GM19035 (cell line): ENCODE results near the gene SPINDOC.
A peak's percentile ranks its signal among the peaks of the same experiment; 100 is the strongest.
"Not testable (repeated sequence)": the region's sequence is repeated elsewhere in the genome, so short reads cannot be mapped to it uniquely, and the experiment has no call there.

Experiments used
- ATAC-seq: cut with Tn5 transposase; IDR thresholded peaks from one replicate; pipeline ENCODE4 v1.9.1; 2021; ENCODE audit not compliant: unreplicated experiment

The SPINDOC gene

DNA sequence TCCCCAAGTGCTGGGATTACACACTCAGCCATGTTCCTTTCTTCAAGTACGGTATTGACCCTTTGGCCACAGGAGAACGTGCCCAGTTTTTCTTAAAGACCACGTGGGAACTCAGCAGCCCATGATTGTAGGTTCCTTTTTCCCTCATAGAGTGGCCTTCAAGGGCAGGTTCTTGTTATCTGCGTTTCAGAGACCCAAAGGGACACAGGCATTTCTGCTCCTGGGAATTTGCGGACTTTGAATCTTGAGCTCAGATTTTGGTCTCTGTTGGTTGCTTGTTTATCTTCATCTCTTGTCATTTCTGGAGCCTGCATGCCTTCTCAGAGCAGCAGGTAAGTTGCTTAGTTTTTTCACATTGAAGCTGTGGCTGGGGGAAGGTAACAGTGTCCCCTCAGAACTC lies 37.7 kb downstream of the SPINDOC start:
- ATAC-seq, result no peak

DNA sequence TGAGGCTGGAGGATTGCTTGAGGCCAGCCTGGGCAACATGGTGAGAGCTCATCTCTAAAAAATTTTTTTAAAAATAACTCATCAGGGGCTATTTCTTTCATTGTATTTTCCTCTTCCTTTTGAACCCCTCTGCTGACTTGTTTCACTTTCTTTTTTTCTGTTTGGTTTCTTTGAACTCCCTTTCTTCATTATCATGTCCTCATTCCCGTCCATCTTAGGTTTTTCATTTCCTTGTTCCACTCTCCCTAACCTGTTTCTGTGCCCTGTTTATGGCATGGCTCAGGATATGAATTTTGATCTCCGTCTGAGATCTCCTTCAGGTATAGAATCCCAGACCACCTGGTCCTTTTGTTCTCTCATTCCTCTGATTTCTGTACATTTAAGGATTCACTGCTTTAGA lies 38.1 kb downstream of the SPINDOC start:
- no peak for ATAC-seq

DNA sequence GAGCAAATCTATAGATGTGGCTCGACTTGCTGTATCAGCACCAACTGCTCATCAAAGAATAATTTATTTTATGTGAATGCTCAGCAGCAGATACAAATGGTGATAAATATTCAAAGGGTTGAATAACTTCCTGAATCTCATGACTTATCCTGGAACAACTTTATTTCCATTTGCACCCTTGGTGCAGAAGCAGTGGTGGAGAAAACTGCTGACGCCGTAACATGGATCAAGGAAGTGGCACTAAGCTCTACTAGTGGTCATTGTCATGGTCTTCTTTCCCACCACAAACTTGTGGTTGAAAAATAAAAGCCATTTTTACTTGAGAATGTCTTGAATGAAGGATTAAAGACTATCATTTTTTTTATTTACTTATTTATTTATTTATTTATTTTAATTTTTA lies 40.2 kb downstream of the SPINDOC start:
- no peak for ATAC-seq

DNA sequence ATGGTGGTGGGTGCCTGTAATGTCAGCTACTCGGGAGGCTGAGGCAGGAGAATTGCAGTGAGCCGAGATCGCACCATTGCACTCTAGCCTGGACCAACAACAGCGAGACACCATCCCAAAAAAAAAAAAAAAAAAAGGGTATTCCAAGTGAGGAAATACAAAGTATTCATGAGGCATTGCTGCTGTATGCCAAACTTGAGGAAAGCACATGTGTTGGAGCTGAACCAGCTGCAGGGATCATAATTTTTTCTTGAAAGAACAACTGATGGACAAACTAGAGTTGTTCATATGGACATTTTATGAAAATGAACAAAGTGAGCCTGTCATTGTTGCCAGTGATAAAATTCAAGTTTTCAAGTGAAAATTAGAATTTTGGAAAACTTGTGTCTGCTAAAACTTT lies 41.4 kb downstream of the SPINDOC start:
- ATAC-seq, result no peak

DNA sequence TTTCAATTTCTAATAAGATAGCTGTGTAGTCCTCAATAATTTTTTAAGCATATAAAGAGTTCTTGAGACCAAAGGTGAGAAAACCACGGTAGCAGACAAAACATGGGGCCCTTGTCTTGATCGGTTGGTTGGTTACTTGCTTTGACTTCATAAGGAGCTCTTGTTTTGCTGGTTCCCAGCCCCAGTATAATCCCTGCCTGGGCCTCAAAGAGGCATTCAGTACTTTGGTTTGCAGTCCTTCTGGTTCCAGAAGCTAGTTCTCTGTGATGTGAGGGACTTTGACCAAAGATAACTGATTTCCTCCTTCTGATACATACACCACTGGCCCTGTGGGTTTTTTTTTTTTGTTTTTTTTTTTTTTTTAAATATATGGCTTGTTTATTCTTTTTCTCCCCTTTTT lies 42.7 kb downstream of the SPINDOC start:
- ATAC-seq, result no peak

DNA sequence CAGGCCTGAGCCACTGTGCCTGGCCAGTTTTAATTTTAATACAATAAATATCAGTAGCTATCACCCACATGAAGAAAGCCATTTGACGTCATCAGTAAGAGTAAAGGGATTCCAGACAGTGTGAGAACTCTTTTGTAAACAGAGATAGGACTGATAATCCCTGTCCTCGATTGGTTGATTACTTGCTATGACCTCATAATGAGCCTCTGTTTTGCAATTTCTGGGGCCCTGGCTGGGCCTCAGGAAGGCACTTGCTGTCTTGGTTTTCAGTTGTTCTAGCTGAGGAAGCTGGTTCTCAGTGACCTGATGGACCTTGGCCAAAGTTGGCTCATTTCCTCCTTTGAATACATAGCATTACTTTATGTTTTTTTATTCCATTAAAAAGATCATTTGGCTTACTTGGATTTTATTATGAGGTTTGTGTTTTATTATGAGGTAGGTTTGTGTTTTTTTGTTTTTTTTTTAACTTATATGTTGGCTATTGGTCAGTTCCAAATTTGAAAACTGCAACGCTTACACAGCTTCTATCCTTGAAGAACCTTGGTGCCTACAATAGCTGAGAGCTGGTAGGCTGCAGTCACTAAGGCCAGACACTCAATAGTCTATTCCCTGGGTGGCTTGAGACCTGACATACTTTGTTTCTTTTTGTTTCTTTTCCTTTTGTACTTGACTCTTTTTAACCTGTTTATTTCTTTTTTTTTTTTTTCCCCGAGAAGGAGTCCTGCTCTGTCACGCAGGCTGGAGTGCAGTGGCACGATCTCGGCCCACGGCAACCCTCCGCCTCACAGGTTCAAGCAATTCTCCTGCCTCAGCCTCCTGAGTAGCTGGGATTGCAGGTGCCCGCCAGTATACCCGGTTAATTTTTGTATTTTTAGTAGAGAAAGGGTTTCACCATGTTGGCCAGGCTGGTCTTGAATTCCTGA lies 45.6 kb downstream of the SPINDOC start:
- ATAC-seq, result no peak

DNA sequence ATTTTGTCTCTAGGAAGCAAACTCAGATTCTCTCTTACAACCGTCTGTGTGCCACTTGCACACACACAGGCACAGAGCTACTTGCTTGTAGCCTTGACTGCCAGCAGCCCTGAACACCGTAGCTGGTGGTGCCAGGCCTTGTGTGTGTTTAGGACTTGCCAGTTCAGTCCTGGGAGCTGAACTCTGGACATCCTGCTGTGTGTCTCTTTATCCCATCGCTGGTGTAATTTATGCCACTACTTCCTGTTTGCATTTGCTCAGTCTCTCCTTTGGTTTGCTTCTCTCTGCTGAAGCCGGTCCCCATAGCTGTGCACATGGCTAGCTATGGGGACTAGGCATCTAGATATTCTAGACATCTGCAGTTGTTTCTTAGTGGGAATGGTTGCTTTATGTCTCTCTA lies 49.7 kb downstream of the SPINDOC start:
- no peak for ATAC-seq

DNA sequence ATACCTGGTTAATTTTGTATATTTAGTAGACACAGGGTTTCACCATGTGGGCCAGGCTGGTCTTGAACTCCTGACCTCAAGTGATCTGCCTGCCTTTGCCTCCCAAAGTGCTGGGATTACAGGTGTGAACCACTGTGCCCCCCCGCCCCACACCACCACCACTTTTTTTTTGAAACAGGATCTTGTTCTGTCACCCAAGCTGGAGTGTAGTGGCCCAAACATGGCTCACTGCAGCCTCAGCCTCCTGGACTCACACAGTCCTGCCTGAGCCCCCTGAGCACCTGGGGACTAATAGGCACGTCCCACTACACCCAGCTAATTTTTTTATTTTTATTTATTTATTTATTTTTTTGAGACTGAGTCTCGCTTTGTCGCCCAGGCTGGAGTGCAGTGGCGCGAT lies 50.4 kb downstream of the SPINDOC start:
- ATAC-seq, result not testable (repeated sequence)

DNA sequence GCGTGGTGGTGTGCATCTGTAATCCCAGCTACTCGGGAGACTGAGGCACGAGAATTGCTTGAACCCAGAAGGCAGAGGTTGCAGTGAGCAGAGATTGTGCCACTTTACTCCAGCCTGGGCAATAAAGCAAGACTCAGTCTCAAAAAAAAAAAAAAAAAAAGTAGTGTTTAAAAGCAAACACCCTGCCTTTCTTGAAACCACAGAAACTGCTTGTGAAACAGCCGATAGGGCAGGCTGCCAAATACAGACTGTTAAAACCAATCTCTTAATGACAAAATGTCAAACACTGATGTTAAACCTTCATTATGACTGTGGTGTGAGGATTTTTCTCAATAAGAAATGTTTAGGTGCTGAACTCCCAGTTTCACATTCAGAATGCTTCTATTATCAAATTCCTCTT lies 53.0 kb downstream of the SPINDOC start:
- ATAC-seq, result peak; percentile 77

DNA sequence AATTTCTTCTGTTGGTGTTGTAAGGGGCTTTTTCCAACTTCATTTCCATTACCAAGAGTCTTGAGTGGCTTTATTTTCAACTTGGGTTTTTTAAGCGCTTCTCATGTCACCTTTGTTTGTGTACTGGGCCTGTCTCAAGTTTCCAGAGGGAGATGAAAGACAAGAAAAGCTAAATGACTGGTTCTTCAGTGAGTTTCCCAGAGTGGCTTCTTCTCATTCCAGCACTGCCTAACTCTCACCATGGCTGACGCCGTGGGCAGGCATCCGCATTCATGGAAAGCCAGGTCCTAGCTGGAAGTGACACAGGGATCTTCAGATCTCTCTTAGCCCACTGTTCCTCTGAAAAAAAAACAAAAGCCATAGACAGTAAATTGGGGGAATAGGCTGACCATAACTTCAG lies 54.3 kb downstream of the SPINDOC start:
- ATAC-seq, result no peak

DNA sequence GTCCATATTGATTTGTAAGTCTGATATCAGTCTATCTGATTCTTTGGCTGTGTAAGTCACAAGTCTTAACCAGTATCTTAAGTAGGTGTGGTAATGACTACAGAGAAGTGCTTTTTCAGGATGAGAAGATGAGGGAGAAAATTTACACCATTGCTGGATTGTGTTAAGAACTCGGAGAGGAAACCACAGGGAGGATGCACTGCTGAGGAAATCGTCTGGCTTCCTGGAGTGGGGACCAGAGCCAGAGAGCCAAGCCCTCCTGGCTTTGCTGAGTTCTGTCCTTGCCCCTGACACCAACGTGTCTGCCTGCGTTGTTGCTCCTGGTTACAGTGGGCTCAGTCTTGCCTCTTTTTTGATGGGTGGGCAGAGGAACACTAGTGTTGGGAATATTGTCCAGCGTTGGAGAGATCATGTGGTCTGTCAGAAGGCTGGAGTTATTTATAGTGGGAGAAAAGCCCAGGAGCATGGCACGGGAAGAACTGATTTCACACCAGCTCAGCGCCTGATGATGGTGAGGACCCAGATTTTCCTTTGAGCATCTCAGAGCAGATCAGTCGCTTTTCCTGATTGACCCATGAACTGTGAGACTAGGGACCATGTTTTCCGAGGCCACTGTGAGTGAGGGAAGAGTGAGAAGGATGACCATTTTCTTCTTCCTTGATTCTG lies 55.3 kb downstream of the SPINDOC start:
- ATAC-seq, result no peak

DNA sequence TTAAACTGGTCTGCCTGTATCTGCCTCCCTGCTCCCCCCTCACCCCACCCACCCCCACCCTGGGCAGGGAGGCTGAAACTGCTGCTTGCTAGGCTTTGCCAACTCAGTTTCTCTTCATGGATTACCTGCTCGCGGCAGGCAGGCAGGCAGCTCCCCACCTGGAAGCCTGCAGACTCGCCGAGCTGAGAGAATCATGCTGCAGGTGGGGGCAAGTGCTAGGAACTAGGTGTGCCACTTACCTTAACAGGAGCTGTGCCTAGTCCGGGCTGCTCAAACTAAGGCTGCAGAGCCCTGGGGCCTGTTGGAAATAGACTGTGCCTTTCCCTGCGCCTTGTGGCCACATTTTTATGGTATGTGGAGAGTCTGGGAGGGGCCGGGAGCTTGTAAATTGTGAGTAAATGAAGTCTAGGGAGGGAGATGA lies 55.9 kb downstream of the SPINDOC start:
- no peak for ATAC-seq

DNA sequence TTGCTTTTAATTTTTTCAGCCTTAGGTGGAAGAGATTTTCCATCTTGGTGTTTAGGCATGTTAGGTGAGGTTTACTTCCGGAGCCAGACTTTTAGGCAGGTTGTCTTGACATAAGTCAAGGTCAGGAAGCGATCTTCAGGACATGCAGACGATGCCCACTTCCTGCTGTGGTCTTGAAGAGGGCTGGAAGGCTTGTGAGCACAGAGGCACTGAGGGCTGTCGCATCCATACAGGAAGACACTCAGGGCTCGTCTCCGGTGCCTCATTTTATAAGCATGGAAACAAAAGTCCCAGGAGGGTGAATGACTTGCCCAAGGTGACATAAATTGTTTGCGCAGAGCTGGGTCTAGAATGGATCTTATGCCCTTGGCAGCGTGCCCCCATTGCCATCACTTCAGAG lies 56.4 kb downstream of the SPINDOC start:
- no peak for ATAC-seq

DNA sequence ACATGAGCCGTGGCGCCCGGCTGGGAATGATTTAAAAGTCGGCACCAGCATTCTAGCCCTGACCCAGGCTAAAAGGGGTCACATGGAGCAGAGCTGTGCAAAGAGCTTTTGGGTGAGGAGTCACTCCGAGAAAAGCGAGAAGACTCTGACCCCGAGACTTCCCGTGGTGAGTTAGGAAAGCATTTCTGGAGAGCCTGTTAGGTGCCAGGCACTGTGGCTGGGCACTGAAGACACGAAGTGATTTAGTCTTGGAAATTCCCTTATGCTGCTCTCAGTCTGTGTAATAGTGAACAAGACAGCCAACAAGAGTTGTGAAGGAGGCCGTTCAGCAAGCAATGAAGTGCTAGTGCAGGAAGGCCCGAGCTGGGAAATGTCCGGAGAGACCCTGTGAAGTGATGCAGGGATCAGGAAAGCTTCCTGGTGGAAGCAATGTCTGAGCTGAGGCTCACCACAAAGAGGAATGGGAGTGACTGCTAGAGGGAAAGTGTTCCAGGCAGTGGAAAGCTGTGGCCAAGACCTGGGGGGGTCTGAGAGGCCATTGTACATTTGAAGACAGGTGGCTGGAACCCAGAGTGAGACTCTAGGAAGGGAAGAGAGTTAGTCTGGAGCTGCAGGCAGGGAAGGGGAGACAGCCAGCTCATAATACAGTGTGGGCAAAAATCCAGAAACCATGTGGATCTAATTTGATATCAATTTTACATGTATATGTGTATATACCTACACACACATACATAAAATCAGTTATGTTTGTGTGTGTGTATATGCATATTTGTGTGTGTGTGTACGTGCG lies 57.3 kb downstream of the SPINDOC start:
- no peak for ATAC-seq

DNA sequence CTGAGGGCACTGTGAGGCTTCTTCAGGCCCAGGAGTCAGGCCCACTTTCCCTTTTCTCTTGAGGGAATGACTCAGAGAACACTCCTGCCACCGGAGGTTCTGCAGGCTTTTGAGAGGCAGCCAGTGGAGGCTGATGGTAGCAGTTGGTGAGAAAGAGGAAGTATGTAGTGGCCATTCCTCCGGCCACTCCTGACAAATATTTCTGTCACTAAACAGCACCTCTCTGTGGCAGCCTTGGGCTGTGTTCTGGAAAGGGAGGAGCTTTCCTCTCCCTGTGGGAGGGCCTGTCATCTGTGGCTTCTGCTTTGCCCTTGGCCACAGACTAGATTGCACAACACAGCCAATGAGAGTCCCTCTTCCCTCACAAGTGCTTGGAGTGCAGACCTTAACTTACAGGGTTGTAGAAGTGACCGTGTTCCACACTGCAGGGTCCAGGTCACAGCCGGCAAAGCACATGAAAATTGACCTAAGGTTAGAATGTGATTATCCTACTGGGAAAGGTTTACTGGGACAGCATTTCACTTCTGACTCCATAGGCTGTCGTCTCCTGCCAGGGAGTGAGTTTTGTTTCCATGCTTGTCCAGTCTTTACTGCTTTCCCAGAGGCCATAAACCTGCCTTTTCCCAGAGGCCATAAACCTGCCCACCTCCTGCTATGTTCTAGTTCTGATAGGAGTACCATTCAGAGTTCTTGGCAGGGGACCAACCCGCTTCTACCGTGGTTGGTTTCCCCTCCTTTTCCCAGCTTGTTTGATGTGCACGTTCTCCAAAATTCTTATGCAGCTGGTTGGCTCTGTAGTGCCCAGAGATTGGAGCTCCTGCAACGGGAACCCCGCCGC lies 58.9 kb downstream of the SPINDOC start:
- ATAC-seq, result peak; percentile 93

DNA sequence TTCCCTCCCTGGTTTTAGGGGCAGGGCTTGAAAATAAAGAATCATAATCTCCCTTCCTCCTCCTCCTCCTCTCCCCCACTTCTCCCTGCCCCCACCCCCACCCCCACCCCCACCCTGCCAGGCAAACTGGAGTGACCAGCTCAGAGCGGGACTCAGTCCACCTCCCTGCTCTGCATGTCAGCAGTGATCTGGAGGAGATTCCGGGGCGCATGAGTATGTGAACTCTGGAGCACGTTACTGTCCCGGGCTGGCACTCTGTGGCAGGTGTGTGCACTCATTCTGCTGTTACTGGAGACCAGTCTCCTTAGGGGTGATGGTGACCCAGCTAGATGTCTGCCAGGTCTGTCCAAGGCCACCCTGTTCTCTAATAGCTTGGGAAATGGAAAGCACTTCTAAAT lies 59.5 kb downstream of the SPINDOC start:
- ATAC-seq, result no peak

DNA sequence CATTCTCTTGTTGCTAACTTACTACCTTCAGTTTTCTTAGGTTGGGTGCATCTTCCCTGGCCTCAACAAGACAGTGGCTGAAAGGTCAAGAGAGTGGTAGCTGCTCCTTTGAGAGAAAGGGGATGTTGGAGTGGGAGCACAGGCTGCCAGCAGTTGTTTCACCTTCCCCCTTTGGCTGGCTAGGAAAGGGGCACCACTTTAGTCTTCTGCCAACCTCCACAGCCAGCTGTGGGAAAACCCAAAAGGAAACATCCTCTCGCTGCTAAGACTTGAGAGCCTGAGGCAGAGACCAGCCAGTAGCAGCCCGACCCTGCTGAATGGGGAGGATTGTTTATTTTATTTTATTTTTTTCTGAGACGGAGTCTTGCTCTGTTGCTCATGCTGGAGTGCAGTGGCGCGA lies 60.1 kb downstream of the SPINDOC start:
- ATAC-seq, result no peak

DNA sequence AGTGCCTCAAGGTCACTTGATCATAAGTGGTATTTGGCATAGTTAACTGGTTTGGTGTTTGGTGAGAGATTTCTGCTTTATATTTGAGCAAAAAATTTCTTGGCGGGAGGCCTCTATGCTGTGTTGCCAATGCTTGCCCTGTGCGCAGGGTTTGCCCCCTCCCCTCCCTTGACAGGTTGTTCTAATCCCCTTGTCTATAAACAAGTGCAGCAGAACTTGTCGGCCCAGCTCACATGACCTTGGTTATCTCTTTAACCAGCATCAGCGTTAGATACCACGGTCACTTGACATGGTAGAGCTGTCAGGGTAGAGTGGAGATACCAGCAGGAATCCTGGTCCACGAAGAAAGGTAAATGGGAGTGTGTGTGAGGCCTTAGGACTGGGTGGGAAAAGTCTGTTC lies 61.3 kb downstream of the SPINDOC start:
- ATAC-seq, result no peak

DNA sequence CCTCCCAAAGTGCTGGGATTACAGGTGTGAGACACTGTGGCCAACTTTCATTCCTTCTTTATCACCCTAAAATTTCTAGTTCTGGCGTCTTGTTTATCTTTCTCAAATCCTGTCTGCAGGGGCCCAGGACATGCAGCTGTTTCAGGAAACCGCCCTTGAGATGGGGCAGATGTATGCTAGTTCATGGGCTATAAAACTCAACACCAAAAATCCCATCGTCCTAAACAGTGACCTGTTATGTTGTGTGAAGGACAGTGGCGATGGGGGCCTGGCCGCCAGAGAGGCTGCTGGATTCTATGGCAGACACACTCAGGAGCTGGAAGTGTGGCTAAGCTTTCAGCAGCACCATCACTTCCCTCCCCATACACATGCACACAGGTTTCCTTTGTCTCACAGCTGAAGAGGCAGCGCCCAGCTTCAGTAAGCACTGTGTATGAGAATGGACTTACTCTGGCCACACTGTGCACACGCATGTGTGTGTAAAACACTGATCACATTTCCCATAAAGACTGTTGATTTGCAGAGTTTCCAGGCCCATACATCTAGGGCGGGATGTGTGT lies 62.3 kb downstream of the SPINDOC start:
- no peak for ATAC-seq

DNA sequence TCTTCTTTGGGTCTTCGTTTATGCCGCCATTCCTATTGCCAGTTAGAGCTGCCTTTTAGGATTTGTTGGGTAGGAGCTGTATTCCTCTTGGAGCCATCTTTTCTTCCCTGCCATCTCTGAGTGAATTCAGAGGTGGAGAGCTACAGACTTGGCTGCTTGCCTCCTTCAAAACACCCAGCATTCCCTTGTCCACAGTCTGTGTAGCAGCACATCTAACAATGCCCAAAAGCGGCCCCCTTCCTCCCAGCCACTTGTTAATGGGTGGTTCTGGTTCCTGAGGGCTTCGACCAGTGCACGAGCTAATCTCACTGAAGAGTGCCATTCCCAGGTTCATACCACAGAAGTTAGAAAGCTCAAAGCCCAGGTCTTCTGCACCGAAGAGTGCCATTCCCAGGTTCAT lies 63.4 kb downstream of the SPINDOC start:
- ATAC-seq, result no peak
